Heart right ventricle (tissue), 16 donors: ENCODE data around the gene XPOT. TPM values are rescaled to one million over a fixed set of nuclear protein-coding genes. Genes with fewer than 3 reads are reported as not detected.

Experiments used
- ATAC-seq, 8 donors: fragments of 200-7000 bp; cut with Tn5 transposase; one replicate each; pipeline ENCODE4 v1.9.1; 2020; ENCODE audit warnings: mild to moderate bottlenecking in 8 of 8, moderate library complexity in 8 of 8, moderate number of reproducible peaks in 1 of 8
- DNase-seq, 2 donors: peaks; one replicate each; pipeline ENCODE4 v3.0.0-alpha.2; 2020
- H3K27ac ChIP-seq, 10 donors: fragments of 200-600 bp; sonication (generic) in 2 of 10; one replicate each; pipeline versions ENCODE4 v1.5.0 to v1.8.0; 2020 to 2022; ENCODE audit warnings: mild to moderate bottlenecking in 3 of 10
- H3K27me3 ChIP-seq, 7 donors: fragments of 200-600 bp; one replicate each; pipeline ENCODE4 v1.8.0; 2021 to 2022; ENCODE audit warnings: mild to moderate bottlenecking in 2 of 7
- H3K36me3 ChIP-seq, 9 donors: fragments of 200-600 bp; sonication (generic) in 1 of 9; one replicate each; pipeline versions ENCODE4 v1.5.0 to v1.8.0; 2020 to 2022; ENCODE audit warnings: mild to moderate bottlenecking in 2 of 9
- H3K4me1 ChIP-seq, 9 donors: fragments of 200-600 bp; sonication (generic) in 1 of 9; one replicate each; pipeline versions ENCODE4 v1.5.0 to v1.8.0; 2020 to 2022; ENCODE audit warnings: mild to moderate bottlenecking in 4 of 9
- H3K4me3 ChIP-seq, 10 donors: fragments of 200-600 bp; sonication (generic) in 2 of 10; one replicate each; pipeline versions ENCODE4 v1.5.0 to v1.8.0; 2020 to 2022; ENCODE audit warnings: mild to moderate bottlenecking in 7 of 10, moderate library complexity in 2 of 10
- H3K9me3 ChIP-seq, 11 donors: fragments of 200-600 bp in 10 of 11; sonication (generic) in 2 of 11; one replicate each; pipeline versions ENCODE4 v1.5.0 to v1.8.0; 2013 to 2022; ENCODE audit warnings: mild to moderate bottlenecking in 2 of 11, control low read depth in 1 of 11, moderate library complexity in 1 of 11
- CTCF ChIP-seq, 9 donors: fragments of 200-600 bp; sonication (generic) in 2 of 9; IDR thresholded peaks; one replicate each; pipeline versions ENCODE4 v1.5.0 to v1.8.0; 2021 to 2022; ENCODE audit warnings: antibody characterized with exemption in 9 of 9, mild to moderate bottlenecking in 5 of 9, moderate library complexity in 1 of 9
- WGBS, 2 donors: extraction: QIAGEN DNeasy Blood & Tissue Kit; methylation state at CpG; one replicate each; pipeline ENCODE4 v1.1.7; 2013; ENCODE audit warnings: inconsistent platforms in 1 of 2; 5-methylcytosine and 5-hydroxymethylcytosine counted together
- intact Hi-C, 10 donors: fragments of 100-400 bp; cut with DNase I; formaldehyde crosslinking; loops; one replicate each; pipeline versions ENCODE4 v1.11.1 to v1.14.2; 2022
- polyA plus RNA-seq, 2 donors: library from polyadenylated mRNA; stranded (reverse); fragments of 200-250 nt; gene quantifications; one replicate each; pipeline ENCODE4 v1.2.3, GENCODE V29; 2013
- total RNA-seq, 10 donors: library from RNA; stranded (reverse); fragmentation: NEBNext Ultra II Directional in 3 of 10; extraction: Animal tissue kit (Norgen Biotek cat#: 25700) in 3 of 10; gene quantifications; one replicate each; pipeline versions ENCODE4 v1.2.1 to v1.2.4, GENCODE V29; 2021 to 2023
- donor health status: Arrhythmogenic right ventricular cardiomyopathy.
- donor health status: ischemic (EF 13 %, LVEDD 7.1; RV severe dilation, severe dysfunction).
- donor health status: healthy with polysubstance abuse.
- donor health status: DM: no; HTN: yes; CAD: no.
- donor health status: DM: no; HTN: no; CAD: no.
- donor health status: ischemic (EF 25% LVEDD 6.9; RV normal size, moderate dysfunction).
- donor health status: ischemic (EF 25% LVEDD 5.7; RV mildly dilated, moderate dysfunction).
- donor health status: healthy.
- donor health status: DM: yes; HTN: yes; CAD: no.
- donor health status: Ischemic cardiomyopathy.
- donor health status: ischemic (EF 35%, LVEDD 5.7; RV mildly dilated, moderate dysfunction).
- donor health status: nonischemic (EF 11% LVEDD 7.7; RV severe dilation, severe dysfunction).
- donor health status: DM: yes; HTN: yes; CAD: no.
- donor health status: PGD.
- donor health status: ischemic (EF 29% LVEDD 5.4; RV normal size, mild dysfunction).
- donor health status: nonischemic (EF 23%, LVEDD 6.1; RV moderate dilation, normal function).

Gene XPOT
- total and polyA plus RNA-seq, 12 donors, result 8.6 to 31.6 (median 19.1) TPM

GRCh38 chr12:64494998-64495729 lies 91.0 kb downstream of the XPOT start:
- no peak for ATAC-seq
- no peak for TF ChIP-seq CTCF (IDR thresholded peaks at IDR 0.05)
- no peak for DNase-seq
- WGBS, 2 donors, result 89 to 93% methylated on average over 5 of the region's 5 CpGs
- H3K9me3 ChIP-seq, result no peaks in the 10 kb centered on the region
- H3K4me3 ChIP-seq, result no peak overlapping the region
- H3K4me1 ChIP-seq, result peaks cover 0 to 8% (median 0%) of the 10 kb centered on the region in 9 donors
- no peak overlapping the region for H3K27ac ChIP-seq
- intact Hi-C loops, result no loop called here
- peaks cover 0 to 100% (median 54%) of the 10 kb centered on the region in 9 donors for H3K36me3 ChIP-seq
- no peaks in the 10 kb centered on the region for H3K27me3 ChIP-seq

- Histone ChIP-seq H3K27me3 (no peaks in the 10 kb centered on the region), H3K4me1 (peaks cover 0 to 11% (median 0%) of the 10 kb centered on the region in 9 donors), H3K27ac (no peak overlapping the region), H3K9me3 (no peaks in the 10 kb centered on the region), H3K36me3 (peaks cover 0 to 100% (median 42%) of the 10 kb centered on the region in 9 donors), H3K4me3 (no peak overlapping the region)
- intact Hi-C loops, result no loop called here
- TF ChIP-seq CTCF (IDR thresholded peaks at IDR 0.05), result no peak
- WGBS, 2 donors, result 99 to 100% methylated on average over 2 of the region's 2 CpGs
- ATAC-seq, result no peak
- DNase-seq, result no peak
Observed at GRCh38 chr12:64496839-64497400, 92.7 kb downstream of the XPOT start.

- no peaks in the 10 kb centered on the region for H3K9me3 ChIP-seq
- H3K27ac ChIP-seq, result no peak overlapping the region
- ATAC-seq, result no peak
- H3K4me1 ChIP-seq, result peaks cover 0 to 11% (median 0%) of the 10 kb centered on the region in 9 donors
- intact Hi-C loops, result no loop called here
- H3K36me3 ChIP-seq, result peaks cover 0 to 100% (median 42%) of the 10 kb centered on the region in 9 donors
- H3K27me3 ChIP-seq, result no peaks in the 10 kb centered on the region
- TF ChIP-seq CTCF (IDR thresholded peaks at IDR 0.05), result no peak
- DNase-seq, result no peak
- 95 to 98% methylated on average over 1 of the region's 1 CpG for WGBS, 2 donors
- no peak overlapping the region for H3K4me3 ChIP-seq
Observed at GRCh38 chr12:64497484-64497883, 93.3 kb downstream of the XPOT start.

GRCh38 chr12:64497903-64498302 lies 93.7 kb downstream of the XPOT start:
- Histone ChIP-seq H3K4me3 (no peak overlapping the region), H3K27me3 (no peaks in the 10 kb centered on the region), H3K4me1 (peaks cover 0 to 11% (median 0%) of the 10 kb centered on the region in 9 donors), H3K9me3 (no peaks in the 10 kb centered on the region), H3K36me3 (peaks cover 0 to 98% (median 38%) of the 10 kb centered on the region in 9 donors), H3K27ac (no peak overlapping the region)
- intact Hi-C loops, result no loop called here
- TF ChIP-seq CTCF (IDR thresholded peaks at IDR 0.05), result no peak
- 94 to 97% methylated on average over 1 of the region's 1 CpG for WGBS, 2 donors
- DNase-seq (no peak), ATAC-seq (no peak)
